HG02763 (cell line): Measurements from ENCODE around the gene PP2D1.
"Not testable (repeated sequence)": the region's sequence is repeated elsewhere in the genome, so short reads cannot be mapped to it uniquely, and the experiment has no call there.

Experiments used
- ATAC-seq: cut with Tn5 transposase; IDR thresholded peaks from one replicate; pipeline ENCODE4 v1.9.1; 2021; ENCODE audit warnings: mild to moderate bottlenecking, moderate library complexity; ENCODE audit not compliant: unreplicated experiment

PP2D1 gene

GRCh38 chr3:20012164-20012563 is at the start of gene PP2D1:
Gene PP2D1 (minus strand): TSS chr3:20012264. CDS start chr3:20012072, 192 bp downstream.
- no peak for ATAC-seq

- ATAC-seq = peak; percentile 70
Measured at GRCh38 chr3:20060974-20061685, 49.1 kb upstream of the PP2D1 start.

DNA sequence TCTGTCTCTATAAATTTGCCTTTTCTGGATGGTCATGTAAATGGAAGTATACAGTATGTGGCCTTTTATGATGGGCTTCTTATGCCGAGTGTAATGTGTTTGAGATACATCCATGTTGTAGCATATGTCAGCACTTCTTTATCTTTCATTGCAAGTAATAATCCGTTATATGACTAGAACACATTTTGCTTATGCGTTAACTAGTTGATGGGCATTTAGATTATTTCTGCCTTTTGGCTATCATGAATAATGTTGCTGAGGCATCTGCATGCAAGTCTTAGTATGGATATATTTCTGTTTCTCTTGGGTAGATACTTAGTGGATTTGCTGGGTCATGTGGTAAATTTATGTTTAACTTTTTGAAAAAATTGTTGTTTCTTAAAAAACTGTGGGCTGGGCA is 47.9 kb upstream of the PP2D1 start:
- no peak for ATAC-seq

DNA sequence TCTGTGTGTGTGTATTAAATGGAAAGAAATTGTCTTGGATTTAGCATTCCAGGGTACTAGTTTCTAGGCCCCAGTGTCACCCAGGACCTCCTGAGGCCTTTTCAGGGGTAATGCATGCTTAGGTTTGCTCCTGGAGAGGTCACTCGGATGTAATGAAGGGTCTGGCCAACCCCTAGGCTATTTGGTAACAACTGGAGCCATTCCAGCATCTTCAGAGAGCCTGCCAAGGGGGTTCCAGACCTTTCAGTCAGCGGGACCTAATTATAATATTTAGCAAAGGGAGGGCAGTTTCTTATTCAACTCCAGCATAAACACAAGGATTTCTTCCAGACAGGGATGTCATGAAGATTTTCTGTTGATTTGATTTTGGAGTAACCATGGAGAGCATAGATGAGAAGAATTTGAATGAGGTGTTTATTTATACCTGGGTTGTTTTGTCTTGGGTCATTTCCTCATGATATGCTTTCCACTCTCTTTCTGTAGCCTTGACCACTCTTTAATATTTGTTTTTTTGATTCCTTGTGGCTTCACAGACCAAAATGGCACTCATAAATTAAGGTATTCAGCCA is 45.6 kb upstream of the PP2D1 start:
- no peak for ATAC-seq

DNA sequence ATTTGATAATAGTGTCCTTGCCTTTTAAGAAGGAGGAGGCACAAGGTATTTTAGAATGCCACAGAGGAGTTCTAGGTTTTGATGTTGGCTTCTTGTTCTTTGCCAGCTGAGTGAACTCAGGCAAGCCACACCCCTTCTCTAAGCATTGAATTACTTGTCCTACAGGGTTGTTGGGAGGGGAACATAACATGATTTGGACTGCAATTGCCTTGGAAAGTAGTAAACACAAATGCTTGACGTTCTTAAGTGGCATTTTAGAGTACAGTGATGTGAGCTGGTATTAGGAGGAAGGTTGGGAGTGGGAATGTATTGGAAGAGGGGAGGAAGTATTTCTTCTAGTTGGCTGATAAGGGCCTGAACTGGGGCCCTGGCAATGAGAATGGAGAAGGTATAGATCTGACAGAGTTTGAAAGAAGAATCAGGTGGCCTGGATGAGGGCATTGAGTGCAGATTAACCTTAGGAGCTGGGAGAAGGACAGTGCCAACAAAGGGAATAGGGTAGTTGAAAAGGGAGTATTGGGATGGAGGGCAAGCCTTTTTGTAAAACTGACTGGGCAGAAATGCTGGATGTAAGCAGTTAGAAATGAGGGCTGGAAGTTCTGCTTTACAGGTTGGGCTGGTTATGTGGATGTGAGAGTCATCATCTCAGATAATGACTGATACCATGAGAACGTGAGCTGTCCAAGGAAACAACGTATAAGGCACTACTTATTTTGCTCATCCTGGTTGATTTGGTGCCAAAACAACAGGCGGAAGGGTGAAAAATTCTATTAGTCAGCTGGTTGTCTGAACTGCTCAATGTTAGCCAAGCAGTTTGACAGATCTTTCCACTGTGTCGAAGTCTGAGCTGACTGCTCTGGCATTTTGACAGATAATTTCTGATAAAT is 44.9 kb upstream of the PP2D1 start:
- ATAC-seq = no peak

- no peak for ATAC-seq
Measured at GRCh38 chr3:20055842-20056241, 43.8 kb upstream of the PP2D1 start.

DNA sequence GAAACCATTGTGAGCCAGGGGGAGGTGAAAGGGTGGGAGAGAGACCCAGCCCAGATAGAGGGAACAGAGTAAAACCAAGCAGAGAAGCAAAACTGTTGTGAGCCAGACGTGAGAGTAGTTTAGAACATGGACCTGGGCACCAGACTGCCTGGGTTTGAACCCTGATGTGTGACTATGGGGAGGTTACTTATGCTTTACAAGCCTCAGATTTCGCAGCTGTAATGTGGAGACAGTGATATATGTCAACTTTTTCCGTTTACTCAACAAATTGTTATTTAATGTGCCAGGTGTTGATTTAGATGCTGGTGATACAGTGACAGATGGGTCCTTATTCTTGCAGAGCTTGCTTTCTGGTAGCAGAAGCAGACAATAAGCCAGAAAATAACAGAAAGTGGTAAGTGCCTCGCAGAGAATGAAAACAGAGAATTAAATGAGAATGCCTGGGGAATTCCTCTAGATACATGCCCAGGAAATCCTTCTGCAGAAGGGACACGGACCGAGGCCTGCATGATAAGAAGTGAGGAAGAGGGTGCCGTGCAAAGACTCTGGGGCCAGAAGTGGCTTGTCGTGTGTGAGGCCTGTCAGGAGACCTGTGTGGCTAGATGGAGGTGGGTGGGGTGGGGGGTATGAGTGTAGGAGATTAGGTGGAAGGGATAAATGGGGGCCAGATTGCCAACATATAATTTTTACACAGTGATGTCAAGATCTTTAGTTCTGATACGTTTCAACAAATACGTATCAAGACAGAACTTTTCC is 43.1 kb upstream of the PP2D1 start:
- peak; percentile 19 for ATAC-seq

GRCh38 chr3:20054549-20054987 is 42.5 kb upstream of the PP2D1 start:
- ATAC-seq = peak; percentile 79

GRCh38 chr3:20052851-20053250 is 40.8 kb upstream of the PP2D1 start:
- no peak for ATAC-seq

DNA sequence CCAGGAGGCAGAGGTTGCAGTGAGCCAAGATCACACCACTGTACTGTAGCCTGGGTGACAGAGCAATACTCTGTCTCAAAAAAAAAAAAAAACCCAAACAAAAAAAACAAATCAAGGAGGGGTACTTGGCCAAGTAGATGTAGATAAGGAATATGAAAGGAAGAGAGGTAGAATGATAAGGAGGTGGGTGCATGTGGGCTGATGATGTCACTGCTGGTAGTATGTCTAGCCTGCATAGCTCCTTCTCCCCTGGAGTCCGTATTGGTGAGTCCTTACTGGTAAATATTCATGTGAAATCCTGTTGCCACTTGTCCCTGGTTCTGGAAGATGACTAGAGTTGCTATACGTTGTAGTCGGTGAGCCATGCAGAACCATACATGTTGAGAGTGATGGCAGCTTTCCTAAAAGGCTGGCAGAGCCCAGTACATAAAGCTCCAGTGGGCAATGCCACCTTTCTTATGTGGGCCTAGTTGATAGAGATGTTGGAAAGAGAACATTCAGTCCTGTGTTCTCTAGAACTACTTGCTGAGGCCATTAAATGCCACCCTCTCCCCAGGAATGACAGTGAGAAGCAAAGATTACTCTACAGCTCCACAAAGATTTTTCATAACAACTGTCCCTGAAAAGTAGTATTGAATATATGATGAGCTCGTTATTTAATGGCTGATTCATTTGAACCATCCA is 39.2 kb upstream of the PP2D1 start:
- no peak for ATAC-seq

- ATAC-seq = no peak
Measured at GRCh38 chr3:20047976-20048883, 36.2 kb upstream of the PP2D1 start.

DNA sequence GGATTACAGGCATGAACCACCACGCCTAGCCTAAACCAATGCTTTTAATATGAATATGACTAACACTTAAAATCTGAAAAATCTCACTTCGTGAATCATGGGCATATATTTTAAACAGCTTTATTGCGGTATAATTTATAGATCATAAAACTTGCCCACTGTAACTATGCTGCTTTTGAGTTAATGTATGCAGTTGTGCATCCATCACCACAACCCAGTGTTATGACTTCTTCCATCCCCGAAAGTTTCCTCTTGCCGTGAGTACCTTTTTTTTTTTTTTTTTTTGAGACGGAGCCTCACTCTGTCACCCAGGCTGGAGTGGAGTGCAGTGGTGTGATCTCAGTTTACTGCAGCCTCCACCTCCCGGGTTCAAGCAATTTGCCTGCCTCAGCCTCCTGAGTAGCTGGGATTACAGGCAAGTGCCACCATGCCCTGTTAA is 35.3 kb upstream of the PP2D1 start:
- ATAC-seq = no peak

- ATAC-seq = no peak
Measured at GRCh38 chr3:20046556-20046955, 34.5 kb upstream of the PP2D1 start.

GRCh38 chr3:20045141-20045540 is 33.1 kb upstream of the PP2D1 start:
- ATAC-seq = not testable (repeated sequence)

DNA sequence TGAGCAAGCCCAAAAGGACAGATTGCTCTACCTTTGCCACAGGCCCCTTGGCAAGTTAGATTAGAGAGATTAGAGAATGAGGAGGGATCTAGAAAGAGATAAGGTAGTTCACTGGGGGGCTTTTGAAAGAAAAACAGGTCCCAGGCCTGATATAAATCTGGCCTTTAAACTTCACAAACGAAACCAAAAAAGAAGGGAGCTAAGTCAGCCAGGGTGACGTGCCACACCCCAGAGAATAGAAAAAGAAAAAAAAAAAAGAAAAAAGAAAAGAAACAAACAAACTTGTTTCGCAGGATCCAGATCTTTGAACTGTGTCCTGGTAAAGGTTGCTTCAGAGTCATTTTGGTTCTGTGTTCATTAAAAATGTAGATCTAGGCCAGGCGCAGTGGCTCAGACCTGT is 31.8 kb upstream of the PP2D1 start:
- ATAC-seq = no peak

GRCh38 chr3:20043396-20043795 is 31.3 kb upstream of the PP2D1 start:
- ATAC-seq = peak; percentile 31

DNA sequence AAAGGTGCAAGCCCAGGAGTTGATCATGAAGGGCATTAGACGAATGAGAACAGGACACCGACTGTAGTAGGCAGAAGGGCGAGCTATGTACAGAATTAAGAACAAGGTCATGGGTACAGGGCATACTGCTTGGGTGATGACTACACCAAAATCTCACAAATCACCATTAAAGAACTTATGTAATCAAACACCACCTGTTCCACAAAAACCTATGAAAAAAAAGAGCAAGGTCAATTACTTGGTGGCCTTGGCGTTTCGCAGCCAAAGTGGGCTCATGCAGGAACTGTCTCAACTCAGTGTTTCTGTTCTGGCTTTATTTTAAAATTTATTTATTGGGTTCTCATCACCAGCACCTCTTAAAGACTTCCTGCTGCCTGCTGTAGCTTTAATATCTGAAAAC is 30.3 kb upstream of the PP2D1 start:
- ATAC-seq = no peak

GRCh38 chr3:20041197-20041780 is 29.2 kb upstream of the PP2D1 start:
- ATAC-seq = peak; percentile 43
